Effector CD8-positive, alpha-beta T cell (primary cell): Measurements from ENCODE around the gene KAT6B.

ENCODE experiments used
- DNase-seq: peaks from one replicate; lab custom pipeline; 2025; lab: John Stamatoyannopoulos, UW

The KAT6B gene

DNA sequence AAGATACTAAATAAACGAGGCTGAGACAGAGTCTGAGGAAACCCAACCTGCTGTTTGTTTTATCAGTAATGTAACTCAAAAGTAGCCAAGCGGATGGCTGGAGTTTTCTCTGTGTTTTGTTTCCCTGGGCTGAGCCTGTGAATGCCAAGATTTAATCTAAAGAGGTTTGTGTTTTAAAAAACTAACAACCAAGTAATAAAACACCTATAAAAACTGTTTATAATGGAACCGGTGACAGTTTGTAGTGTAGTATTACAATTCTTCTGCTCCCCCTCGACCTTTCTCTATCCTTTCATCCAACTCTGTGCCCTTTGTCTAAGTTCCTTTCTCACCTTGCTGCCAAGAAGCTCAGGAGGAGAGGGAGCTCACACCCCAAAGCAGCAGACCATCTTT, 2.6 kb upstream of the KAT6B start:
- no peak for DNase-seq

DNA sequence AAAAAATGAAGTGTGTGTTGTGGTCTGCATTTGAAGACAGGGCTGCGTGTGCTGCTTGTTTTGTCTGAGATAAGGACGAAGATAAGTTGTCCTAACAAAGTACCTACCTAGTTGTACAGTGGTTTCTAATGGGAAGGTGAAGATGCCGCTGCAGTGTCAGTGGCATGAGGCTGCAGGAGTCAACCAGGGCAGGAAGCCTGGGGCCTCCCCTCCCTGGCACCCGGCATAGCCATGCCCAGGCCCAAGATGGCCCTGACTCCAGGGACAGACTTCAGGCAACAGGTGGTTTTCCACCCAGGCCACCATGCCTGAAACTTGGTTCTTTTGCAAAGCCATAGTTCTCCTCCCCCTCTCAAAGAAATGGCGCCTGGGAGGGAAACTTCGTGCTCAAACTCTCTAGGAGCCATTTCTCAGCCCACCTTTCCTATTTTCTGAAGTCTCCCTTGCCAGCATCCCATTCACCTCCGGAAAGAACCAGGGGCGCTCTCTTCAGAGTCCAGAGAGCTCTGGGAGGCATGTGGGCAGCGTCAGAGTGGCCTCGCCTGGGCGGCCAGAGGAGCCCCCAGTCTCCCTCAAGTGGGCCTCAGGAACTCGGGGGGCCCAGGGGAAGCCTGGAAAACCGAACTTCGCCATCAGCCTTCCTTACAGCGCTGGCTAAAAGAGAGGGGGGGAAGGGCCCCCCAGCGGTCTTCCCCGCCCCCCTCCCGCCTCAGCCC, 2.1 kb upstream of the KAT6B start:
- no peak for DNase-seq

DNA sequence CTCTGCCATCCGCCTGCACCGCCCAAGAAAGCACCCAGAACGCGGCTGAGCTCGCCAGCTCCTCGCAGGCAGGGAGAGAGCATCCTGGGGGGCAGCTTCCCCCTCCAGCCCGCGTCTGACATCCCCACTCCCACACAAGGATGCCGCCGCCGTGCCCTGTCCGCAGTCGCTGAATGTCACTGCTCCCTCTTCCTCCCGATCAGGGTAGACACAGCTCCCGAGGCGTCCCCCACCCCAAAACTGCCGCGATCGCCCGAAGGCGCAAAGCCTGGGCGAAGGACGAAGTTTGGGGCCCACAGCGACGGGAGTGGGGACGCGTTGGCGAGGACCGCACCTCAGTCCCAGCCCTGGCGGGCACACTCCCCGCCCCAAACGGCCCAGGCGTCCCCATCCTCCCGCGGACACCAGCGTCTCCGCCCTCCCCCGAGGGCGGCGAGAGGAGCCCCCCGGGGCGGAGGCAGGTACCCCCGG, 1.5 kb upstream of the KAT6B start:
- peak; percentile 54 for DNase-seq

DNA sequence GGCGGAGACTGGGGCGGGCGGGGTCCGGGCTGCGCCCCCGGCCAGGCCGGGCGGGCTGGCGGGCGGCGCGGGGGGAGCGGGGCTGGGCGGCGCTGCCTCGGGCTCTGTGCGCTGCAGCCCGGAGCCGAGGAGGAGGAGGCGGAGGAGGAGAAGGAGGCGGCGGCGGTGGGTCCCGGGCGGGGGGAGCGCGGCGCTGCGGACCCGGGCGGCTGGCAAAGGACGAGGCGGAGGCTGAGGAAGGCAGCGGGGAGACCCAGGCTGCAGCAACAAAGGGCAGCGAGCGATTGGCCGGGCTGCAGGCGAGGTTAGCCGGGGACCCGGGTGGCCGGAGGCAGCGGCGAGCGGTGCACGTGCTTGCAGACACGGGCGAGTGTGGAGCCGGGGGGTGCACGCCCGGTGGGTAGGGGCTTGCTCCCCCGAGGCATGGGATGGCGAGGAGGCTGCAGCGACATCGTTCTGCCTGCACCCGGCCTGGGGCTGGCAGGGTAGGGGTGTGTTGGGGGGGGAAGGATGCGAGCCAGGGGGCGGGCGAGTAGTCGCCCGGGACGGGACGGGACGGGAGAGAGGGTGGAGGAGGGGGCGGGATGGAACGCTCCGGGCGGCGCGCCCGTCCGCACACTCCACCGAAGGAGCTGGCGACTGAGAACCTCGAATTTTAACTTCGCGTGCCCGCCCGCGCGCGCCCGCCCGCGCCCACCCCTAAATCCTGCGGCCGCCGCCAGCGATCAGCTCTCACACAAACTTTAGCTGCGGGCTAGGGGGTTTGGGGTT, 844 bp upstream of the KAT6B start:
- peak; percentile 54 for DNase-seq

DNA sequence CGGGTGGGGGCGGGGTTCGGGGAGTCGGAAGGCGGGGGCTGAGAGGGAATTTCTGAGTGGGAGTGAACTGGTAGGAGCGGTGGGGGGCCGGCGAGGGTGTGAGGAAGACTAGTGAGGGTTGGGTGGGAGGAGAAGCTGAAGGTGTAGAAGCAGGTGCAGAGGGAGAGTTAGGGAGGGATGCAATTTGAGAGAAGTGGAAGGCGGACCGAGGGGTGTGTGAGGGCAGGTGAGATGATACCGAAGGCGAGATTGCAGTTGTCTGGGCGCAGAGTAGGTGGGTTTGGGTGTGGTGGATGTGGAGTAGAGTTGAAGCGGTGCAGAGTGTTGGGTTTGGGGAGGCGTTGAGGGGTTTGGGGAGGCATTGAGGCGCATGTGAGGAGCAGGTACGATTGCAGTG, 643 bp downstream of the KAT6B start:
- DNase-seq, result no peak

DNA sequence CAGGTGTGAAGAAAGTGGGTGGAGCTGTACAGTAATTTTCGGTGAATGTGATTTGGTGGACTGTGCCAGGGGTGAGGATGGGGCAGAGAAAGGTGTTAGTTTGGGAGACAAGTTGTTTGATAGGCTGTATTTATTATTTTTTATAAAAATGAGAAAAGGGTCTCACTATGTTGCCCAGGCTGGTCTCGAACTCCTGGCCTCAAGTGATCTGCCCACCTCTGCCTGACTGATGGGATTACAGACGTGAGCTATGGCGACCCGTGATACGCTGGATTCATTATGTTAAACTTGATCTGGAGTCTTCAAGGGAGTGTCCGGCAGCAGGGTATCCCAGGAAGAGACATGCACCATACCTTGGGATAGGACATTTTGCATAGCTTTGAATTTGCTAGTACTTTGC, 1.3 kb downstream of the KAT6B start:
- no peak for DNase-seq

DNA sequence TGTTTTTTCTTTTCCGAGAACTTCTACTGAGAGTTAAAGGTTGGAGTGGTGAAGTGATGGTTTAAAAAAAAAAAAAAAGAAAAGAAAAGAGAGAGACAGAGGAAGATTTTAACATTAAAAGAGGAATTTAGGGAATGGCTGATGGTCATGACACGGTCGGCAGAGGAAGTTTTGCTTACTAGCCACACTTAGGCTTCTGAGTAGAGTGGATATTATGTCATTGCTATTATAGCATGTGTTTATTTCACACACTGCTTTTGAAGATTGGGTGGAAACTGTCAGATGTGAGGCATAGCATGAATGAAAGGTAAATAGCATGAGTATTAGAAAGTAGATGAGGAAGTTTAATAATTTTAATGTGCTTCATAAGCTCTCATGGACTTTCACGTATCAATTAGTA, 2.5 kb downstream of the KAT6B start:
- DNase-seq, result no peak

DNA sequence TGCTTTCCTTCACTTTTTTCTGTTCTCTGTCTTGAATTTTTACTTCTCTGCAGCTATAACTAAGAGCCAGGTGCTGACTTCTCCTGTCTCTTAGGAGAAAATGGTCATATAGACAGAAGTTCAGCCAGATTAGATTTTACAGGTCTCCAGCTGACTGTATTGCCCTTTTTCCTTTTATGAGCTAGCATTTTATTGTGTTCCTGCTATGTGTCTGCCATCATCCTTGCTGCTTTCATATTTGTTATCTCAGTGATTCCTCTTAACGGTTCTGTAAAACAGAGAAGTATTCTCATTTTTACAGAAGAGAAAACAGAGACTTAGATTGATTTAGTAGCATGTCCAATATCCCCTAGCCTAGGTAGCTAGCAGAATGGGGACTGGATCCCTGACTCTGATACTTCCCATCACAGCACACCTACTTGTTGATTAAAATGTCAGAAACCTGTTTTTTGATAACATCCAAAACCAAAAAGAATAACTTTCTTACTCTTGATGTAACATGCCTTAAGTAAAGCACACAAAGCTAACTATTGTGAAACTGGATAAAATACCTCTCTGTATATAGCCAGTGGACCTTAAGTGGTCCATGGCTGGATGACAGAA, 5.2 kb downstream of the KAT6B start:
- no peak for DNase-seq

DNA sequence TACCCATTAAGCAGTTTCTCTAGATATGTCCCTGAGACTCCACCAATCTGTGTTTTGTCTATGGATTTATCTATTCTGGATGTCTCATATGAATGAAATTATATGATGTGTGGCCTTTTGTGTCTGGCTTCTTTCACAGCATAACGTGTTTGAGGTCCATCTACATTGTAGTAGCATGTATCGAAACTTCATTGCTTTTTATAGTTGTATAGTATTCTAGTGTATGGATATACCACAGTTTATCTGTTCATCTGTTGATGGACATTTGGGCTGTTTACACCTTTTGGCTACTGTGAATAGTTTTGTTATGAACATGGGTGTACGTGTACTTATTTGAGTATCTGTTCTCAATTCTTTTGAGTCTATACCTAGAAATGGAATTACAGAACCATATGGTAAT, 9.6 kb downstream of the KAT6B start:
- no peak for DNase-seq

DNA sequence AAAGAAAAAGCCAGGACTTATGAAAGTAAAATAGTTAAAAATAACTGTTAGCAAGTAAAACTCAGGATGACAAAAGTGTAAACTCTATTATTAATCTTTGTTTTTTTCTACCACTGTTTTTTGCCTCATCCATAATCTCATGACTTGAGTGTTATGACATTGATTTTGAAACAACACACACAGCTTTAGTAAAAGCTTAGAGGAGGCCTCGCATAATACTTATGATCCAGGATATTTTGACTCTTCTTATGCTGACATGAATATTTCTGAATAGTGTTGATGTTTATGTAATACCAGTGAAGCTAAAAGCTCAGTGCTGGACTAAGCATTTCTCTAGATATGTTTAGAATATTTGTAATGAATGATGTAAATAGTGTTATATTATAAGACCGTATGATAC, 10.5 kb downstream of the KAT6B start:
- no peak for DNase-seq

DNA sequence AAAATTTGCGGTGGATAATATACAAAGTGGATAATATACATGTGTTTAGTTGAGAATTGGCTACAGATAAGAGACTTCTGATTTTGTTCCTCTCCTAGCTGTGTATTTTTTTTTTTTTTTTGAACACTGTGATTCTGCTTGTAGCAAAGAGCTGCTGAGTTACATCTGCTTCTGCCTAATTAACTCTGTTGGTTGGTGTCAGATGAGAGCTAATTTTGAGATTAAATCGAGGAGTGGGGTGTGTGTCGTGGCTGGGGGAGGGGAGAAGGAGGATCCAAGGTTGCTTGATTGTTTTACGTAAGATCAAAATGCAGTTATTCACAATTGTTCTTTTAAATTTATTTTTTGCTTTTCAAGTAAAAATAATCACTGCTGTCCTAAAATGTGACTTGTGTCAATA, 11.3 kb downstream of the KAT6B start:
- DNase-seq, result no peak

DNA sequence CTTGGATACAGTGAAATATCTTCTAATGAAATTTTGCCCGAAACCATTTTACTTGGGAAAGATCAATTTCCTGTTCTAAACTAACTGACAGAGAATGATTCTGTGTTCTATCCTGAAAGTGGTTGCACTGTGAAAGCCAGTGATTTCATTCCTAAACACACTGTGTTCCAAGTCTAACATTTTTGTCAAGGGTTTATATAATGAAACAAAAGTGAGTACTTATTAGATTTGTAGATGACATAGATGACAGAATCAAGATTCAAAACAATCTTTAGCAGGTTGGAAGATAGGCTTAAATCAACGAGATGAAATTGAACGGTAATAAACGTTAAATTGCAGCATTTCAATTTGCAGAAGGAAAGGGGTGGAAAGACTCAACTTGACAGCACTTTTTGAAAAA, 13.3 kb downstream of the KAT6B start:
- DNase-seq, result no peak

DNA sequence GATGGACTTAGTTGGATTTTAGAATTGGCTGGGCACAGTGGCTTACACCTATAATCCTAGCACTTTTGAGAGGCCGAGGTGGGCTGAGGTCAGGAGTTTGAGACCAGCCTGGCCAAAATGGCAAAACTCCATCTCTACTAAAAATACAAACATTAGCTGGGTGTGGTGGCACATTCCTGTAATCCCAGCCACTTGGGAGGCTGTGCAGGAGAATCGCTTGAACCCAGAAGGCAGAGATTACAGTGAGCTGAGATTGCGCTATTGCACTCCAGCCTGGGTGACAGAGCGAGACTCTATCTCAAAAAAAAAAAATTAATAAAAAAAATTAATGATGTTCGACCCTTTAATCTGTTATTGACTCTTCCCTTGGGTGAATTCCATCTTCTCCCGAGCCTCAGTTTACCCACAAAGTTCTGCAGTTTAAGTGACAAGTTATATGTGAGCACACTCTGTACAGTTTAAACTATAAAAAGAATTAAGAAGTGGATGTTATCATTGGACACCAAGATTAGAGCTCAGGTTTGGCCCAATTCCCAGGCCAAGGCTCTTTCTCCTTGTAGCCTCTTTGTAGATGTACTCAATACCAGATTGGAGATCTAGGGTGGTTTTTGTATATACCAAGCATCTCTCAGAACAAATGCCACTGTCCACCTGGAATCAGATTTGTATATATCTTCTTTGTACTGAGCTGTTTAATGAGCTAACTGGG, 15.0 kb downstream of the KAT6B start:
- no peak for DNase-seq

DNA sequence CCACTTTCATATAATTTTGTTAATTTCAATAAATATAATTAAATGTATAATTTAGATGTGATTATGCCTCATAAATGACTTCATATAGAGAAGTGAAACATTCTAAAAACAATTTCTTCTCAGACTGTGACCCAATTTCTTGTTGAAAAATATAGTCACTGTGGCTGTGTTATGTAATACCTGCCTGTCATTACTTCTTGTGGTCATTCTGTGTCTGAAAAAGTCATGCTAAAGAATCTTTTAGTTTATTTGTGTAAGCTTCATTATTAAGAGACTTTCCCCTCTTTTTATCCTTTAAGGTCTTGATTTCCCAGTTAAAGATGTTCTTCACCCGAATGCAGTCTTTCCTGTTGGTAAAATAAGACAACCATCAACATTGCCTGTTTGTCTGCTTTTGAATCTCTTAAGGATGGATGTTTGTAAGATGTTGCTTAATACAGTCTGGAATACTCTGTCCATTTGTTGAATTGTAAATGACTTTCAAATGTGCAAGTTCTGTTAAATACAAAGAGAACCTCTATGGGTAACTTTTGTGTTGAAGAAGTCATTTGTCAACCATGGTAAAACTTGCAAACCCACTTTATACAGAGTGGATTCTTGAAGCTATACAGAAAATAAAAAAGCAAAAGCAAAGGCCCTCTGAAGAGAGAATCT, 16.0 kb downstream of the KAT6B start:
- DNase-seq, result no peak

DNA sequence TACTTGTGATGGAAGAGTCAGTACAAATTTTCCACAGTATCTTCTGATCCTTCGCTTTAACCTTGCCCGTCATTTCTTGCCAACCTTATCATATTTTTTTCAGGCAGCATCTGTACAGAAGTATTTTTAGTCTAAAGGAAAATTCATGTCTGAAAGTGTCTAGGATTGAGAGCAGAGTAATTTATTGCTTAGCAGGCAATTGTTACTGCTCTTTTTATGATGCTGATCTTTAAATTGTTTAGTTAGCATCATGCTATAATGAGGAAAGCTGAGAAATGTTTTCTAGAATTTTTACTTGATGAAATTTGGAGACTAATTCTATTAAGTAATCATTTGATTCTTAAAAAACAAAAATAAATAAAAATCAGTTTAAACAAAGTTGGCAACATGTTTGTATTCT, 20.6 kb downstream of the KAT6B start:
- no peak for DNase-seq

DNA sequence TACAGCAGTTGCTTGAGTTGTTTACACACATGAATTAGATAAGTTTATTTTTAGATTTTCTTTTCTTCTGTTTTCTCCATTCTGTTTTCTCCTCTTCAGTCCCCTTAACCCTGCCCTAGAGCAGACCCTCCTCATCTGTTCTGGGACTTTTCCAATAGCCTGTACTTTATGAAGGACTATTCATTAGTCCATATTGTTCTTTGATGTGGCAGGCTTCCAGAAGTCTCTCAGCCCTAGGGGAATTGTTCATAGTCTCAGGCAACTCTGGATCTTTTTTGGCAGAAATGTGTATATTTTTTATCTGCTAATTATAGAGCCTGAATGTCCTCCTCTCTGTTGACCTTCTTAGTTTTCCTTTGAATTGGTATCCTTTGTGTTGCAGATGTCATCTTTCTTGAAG, 25.4 kb downstream of the KAT6B start:
- DNase-seq, result no peak

DNA sequence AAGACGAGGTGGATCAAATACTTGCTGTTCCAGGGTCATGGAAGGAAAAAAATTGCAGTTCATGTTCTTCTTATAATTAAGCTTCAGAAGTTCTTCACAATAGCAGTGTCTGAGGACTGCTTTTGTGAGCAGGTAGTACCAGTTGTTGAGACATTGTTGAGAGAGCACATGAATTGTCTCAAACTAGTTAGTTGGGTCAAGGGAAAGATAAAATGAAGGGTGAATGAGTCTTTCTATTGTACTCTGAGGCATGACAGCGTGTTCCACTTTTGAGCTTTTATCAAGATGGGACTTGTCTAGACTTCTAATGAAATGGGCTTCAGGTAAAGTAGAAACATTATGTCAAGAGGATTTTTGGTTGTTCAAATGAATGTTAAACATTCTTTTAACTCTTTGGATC, 26.0 kb downstream of the KAT6B start:
- DNase-seq, result no peak

DNA sequence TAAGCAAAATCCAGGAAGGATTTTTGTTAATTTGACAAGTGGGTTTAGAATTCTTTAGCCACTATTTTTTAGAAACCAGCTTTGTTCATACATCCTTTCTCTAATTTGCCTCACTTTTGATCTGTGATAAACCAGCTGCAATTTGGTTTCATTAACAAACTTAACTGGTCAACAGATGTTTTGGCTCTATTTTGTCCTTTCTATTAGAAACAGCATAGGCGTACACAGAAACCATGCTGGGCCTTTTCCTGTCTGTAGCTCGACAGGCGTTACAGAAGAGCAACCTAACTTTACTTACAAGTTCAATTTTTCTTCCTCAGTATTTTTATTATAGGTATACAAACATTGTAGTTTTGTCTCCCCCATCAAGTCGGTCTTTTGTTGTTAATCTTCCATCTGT, 28.2 kb downstream of the KAT6B start:
- DNase-seq, result no peak

DNA sequence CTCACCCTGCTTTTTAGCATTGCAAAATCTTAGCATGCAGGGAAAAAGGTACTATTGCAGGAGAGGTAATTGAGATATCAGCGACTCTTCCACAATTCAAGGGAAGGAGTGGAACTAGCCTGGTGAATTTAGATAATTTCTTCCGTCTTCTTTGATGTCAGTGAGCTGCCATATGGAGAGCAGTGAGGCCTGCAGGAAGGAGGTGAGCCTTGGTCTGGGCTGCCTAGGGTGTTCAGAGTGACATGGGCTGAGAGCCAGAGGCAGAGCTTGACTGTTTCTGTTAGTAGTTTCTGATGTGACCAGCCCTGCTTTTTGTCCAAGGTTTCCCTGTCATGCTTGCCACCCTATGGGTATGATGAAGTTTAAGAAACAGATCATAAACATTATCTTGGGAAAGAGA, 28.6 kb downstream of the KAT6B start:
- DNase-seq, result no peak

DNA sequence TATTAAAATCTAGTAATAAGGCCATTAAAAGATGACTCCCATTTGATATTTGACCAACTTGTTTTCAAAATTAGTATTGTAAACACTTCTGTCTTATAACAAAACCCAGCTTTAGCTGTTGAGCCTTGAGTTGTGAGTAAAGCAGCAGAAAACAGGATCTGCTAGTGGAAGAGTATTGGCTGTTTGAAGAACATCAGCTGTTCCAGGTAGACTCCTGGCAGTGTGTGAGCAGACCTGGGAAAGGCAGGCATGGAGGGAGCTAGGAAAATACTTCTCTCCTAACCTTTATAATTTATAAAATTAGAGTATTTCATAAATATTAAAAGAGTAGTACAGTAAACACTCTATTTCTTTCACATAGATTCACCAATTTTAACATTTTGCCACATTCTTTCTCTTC, 29.0 kb downstream of the KAT6B start:
- no peak for DNase-seq

DNA sequence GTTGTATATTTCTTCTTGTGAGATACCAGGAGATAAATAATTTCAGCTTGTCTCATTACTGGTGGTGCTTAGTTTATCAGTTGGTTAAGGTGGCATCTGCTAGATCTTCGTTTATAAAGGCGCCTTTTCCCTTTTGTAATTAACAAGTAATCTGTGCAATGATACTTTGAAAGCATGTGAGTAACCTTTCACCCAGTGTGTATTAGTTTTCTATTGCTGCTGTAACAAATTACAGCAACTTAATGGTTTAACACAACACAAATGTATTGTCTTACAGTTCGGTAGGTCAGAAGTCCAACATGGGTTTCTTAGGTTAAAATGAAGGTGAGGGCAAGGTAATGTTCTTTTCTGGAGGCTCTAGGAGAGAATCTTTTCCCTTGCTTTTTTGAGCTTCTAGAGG, 30.5 kb downstream of the KAT6B start:
- DNase-seq, result no peak

DNA sequence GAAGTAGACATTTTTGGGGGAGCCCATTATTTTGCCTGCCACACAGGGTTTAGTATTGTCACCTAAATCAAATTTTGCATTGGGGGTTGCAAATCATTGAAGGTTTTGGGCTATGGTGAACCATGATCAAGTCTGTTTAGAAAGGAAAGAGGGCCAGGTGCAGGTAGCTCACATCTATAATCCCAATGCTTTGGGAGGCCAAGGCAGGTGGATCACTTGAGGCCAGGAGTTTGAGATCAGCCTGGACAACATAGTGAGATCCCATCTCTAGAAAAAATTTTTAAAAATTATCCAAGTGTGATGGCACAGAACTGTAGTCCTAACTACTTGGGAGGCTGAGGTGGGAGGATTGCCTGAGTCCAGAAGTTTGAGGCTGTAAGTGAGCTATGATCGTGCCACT, 31.2 kb downstream of the KAT6B start:
- no peak for DNase-seq
